ENCODE results near the gene PARP15. TPM values are rescaled to one million over a fixed set of nuclear protein-coding genes. Genes with fewer than 3 reads are reported as not detected.

PARP15 gene
- total and polyA plus RNA-seq, 2 of the 4 experiments (the other 2 are of a cell fraction), result 0.10 TPM; not detected in 1

GRCh38 chr3:122576174-122576940, 1.1 kb upstream of the PARP15 start:
- Histone ChIP-seq H3K27ac (ENCODE audit: insufficient read depth, low read length) (no peak overlapping the region), H2BK20ac (ENCODE audit: low read depth, low read length) (no peak overlapping the region), H3K14ac (replicated peaks; ENCODE audit: low read depth, low read length) (no peak overlapping the region), H2AK9ac (replicated peaks; ENCODE audit: low read depth, low read length, poor library complexity) (no peak overlapping the region), H3K18ac (ENCODE audit: low read depth, low read length) (no peak overlapping the region), H2BK15ac (ENCODE audit: low read depth, low read length) (no peak overlapping the region), H4K8ac (ENCODE audit: low read depth in 2 of 2, low read length in 2 of 2) (no peak overlapping the region), H4K20me1 (ENCODE audit: insufficient read depth, low read length) (no peaks in the 10 kb centered on the region), H3K27me3 (ENCODE audit: control insufficient read depth, insufficient read depth, low read length) (no peaks in the 10 kb centered on the region), H4K91ac (ENCODE audit: insufficient read depth, low read depth, low read length) (no peak overlapping the region), H2BK5ac (ENCODE audit: low read depth, low read length, poor library complexity, severe bottlenecking) (no peak overlapping the region), H3K56ac (ENCODE audit: extremely low read depth, insufficient read depth, low read length) (no peak overlapping the region), H3K79me1 (ENCODE audit: low read depth in 1 of 2, low read length in 2 of 2) (no peaks in the 10 kb centered on the region), H3K36me3 (ENCODE audit: control insufficient read depth, insufficient read depth, low read length) (peaks cover 2% of the 10 kb centered on the region), H3K4me2 (ENCODE audit: low read depth, low read length) (no peak overlapping the region), H3K4ac (ENCODE audit: low read depth, low read length) (no peak overlapping the region), H2AK5ac (ENCODE audit: low read depth, low read length) (no peak overlapping the region), H3K9me3 (ENCODE audit: control insufficient read depth, insufficient read depth, low read length) (no peaks in the 10 kb centered on the region), H3K4me1 (ENCODE audit: control insufficient read depth, insufficient read depth, low read length) (peaks cover 7% of the 10 kb centered on the region; the same call in 1 of the 2 replicates), H3K4me3 (ENCODE audit: insufficient read depth, low read depth, low read length) (no peak overlapping the region), H3K9me1 (ENCODE audit: insufficient read depth, low read length) (no peaks in the 10 kb centered on the region), H4K5ac (ENCODE audit: low read depth, low read length) (no peak overlapping the region), H3K23ac (ENCODE audit: low read depth, low read length) (no peak overlapping the region), H2AFZ (replicated peaks; ENCODE audit: low read length, poor library complexity) (no peak overlapping the region), H2BK120ac (ENCODE audit: low read depth, low read length) (no peak overlapping the region), H3K9ac (ENCODE audit: low read depth, low read length) (no peak overlapping the region)
- ATAC-seq (ENCODE audit: low read depth), result no peak
- BruUV-seq (replicated peaks), result no TSS peak
- CTCF ChIA-PET, result no interaction called here
- DNase-seq, result no peak
- intact Hi-C loops (cut with micrococcal nuclease), result no loop called here
- in situ Hi-C loops (cut with MboI; ENCODE audit: low sequenced_read_pairs), result no loop called here
- POLR2A ChIA-PET (ENCODE audit: unreplicated experiment), result no interaction called here
- dilution Hi-C loops (cut with HindIII; ENCODE audit: low sequenced_read_pairs, unreplicated experiment), result no loop called here
- TF ChIP-seq MAFK (IDR thresholded peaks at IDR 0.05; ENCODE audit: low read depth, low read length) (no peak), SMC3 (IDR thresholded peaks at IDR 0.05; ENCODE audit: low read depth, low read length) (no peak), RCOR1 (IDR thresholded peaks at IDR 0.05; ENCODE audit: insufficient replicate concordance, low read length) (no peak), MXI1 (IDR thresholded peaks at IDR 0.05; ENCODE audit: borderline replicate concordance, low read depth, low read length) (no peak), CEBPB (IDR thresholded peaks at IDR 0.05; ENCODE audit: low read depth, low read length) (no peak), FOS (IDR thresholded peaks at IDR 0.05; ENCODE audit: low read depth, low read length) (no peak), RFX5 (IDR thresholded peaks at IDR 0.05; ENCODE audit: low read depth, low read length) (no peak), BHLHE40 (IDR thresholded peaks at IDR 0.05; ENCODE audit: low read depth, low read length) (no peak), NFE2L2 (IDR thresholded peaks at IDR 0.05; ENCODE audit: low read depth, low read length) (no peak), RAD21 (IDR thresholded peaks at IDR 0.05; ENCODE audit: low read length) (no peak), CTCF (conservative IDR thresholded peaks at IDR 0.05; ENCODE audit: low read depth, low read length) (no peak), POLR2A (IDR thresholded peaks at IDR 0.05; ENCODE audit: low read depth, low read length) (no peak)
- 79% methylated on average over 2 of the region's 8 CpGs; no CpG with 5 or more reads in 1 of the 2 experiments for WGBS, 2 experiments (ENCODE audit: extremely low coverage in 2 of 2, insufficient read length in 1 of 2)
